NCI-H1105 (cell line): Measurements from ENCODE around the gene SYT9.

Source experiments
- DNase-seq: peaks from one replicate; lab custom pipeline; 2025; lab: John Stamatoyannopoulos, UW

Gene SYT9

DNA sequence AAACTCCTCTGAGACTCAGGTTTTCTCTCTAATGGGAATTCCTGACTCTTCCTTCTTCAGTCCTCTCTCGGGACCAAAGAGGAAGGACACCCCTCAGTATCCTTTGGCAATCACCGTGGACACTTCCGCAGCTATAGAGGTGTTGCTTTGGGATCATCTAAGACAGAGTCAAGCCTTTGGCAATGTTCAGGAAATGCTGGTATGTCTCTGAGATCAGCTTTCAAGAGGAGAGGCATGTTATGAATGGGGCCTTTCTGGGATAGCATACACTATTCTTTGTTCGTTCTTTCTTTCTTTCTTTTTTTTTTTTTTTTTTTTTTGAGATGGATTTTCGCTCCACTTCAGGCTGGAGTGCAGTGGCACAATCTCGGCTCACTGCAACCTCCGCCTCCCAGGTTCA is 219.4 kb downstream of the SYT9 start:
- DNase-seq: no peak

DNA sequence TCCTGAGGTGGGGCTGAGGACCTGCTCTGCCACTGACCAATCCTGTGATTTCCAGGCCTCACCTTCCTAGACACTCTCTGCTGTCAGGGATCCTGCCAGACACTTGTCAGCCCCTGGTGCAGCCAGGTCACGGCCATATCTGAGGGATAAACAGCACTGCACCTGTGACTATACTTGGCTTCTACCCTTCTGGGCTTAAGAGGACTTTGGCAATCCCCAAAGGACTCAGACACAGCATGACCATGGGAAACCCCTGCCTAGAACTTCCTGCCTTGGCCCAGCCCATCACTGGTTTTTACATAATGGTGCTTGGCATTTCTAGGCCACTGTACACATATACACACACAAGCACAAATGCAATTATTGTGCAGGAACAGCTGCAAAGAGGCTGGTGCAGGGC is 222.0 kb downstream of the SYT9 start:
- no peak for DNase-seq

DNA sequence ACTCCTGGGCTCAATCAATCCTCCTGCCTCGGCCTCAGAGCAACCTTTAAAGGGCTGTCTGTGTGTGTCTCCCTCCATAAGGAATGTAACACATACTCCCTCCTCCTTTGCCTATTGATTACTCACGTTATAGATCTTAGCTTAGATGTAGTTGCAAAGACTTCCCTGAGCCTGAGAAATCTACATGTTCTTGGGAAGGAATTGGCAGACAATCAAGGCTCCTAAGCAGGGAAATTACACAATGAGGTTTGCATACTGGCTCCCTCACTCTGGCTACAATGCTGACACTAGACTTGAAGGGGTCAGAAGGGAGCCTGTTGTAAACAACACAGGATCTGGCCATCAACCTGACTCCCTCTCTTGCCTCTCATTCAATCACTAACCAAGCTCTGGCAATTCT is 228.4 kb downstream of the SYT9 start:
- no peak for DNase-seq

DNA sequence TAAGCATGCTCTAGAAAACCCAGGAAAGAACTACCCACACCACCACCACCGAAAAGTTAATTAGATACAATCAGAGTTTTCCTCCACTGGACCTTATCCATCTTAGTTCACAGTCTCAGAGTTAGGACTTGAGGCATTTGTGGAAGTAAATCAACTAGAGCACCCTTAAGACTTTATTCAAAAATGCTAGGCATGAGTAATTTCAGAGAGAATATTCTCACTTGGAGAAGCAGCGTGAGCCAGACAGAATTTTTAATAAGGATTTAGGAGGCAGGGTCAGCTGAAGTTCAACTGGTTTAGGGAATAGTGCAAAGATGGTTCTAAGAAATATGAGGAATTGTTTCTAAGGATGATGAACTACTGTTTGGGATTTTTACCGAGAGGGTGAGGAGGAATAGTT is 232.4 kb downstream of the SYT9 start:
- DNase-seq: no peak

GRCh38 chr11:7484645-7485044 is 232.9 kb downstream of the SYT9 start:
- DNase-seq: no peak

DNA sequence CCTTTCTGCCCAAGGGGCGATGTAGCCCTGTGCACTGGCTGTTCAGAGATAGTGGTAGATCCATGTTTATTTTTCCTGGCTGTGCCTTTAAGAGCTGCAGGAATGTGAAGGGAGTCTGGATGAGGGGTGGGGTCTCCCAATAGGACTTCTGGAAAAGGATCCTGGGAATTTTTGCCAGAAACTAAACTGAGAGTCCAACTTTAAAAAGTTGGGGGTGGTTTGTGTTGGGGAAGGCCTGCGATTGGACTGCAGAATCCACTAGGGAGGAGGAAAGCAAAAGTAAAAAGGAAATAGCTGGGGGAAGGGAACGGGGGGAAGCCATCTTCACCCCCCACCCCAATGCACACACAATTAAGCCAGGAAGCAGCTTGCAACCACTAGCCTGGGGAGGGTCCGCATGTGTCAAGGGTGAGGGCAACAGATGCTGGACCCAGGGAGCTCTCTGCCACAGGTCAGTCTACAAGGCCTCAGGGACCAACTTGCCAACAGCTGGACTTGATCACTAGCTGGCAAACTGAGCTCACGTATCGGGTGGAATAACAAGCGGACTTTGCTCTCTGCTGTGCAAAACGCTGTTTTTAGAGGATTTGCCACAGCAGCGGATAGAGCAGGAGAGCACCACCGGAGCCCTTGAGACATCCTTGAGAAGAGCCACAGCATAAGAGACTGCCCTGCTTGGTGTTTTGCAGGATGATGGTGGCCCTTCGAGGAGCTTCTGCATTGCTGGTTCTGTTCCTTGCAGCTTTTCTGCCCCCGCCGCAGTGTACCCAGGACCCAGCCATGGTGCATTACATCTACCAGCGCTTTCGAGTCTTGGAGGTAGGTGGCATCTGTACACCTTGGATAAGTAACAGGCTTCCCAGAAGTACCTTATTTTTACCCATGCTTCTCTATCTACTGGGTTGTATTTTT is 233.7 kb downstream of the SYT9 start, which contains the start of gene OLFML1:
Gene OLFML1 (plus strand): TSS at position 321 of the 912 bp plus-strand sequence. CDS start 370 bp downstream, at position 691.
- DNase-seq: no peak

GRCh38 chr11:7486098-7486780 is 234.5 kb downstream of the SYT9 start:
- no peak for DNase-seq

DNA sequence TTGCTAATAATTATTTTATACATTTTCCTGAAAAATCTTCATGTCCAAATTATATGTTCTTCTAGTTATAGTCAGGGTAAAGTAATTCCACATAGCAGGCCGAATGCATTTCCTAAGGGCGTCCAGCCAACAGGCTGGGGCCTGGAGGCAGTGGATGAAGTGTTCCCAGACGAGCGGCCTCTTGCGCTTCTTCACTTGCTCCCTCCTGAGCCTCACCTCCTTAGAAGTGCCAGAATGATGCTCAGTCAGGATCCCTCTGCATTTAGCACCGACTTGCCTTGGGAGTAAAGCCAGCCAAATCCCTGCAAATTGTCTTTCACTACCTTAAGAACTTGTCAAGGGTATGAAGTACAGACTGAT is 235.1 kb downstream of the SYT9 start:
- DNase-seq: no peak

- DNase-seq: no peak
Measured at GRCh38 chr11:7487360-7487759, 235.7 kb downstream of the SYT9 start.

DNA sequence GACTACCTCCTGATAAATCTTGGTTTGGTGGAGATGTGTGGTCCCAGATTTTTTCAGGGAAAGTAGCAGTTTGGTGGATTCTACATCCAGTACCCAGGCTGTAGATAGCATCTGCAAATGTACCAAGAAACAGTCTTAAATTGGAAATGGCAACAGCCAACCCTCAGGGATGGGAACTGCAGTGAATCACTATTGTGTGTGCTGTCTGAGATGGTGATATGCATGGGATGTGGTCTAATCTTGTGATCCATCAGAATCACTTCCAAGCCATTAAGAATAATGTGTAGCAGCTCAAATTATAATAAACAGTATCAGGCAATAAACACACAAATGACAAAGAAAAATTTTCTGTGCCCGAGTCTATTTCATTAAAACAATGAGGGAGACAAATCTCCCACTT is 237.0 kb downstream of the SYT9 start:
- DNase-seq: no peak

- no peak for DNase-seq
Measured at GRCh38 chr11:7489376-7489775, 237.7 kb downstream of the SYT9 start.

GRCh38 chr11:7490054-7490453 is 238.3 kb downstream of the SYT9 start:
- no peak for DNase-seq

- DNase-seq: no peak
Measured at GRCh38 chr11:7490535-7490934, 238.8 kb downstream of the SYT9 start.

- no peak for DNase-seq
Measured at GRCh38 chr11:7492253-7492652, 240.5 kb downstream of the SYT9 start.

GRCh38 chr11:7493670-7494069 is 242.0 kb downstream of the SYT9 start:
- DNase-seq: no peak

- DNase-seq: no peak
Measured at GRCh38 chr11:7494086-7494745, 242.5 kb downstream of the SYT9 start.

- no peak for DNase-seq
Measured at GRCh38 chr11:7495882-7496551, 244.3 kb downstream of the SYT9 start.

DNA sequence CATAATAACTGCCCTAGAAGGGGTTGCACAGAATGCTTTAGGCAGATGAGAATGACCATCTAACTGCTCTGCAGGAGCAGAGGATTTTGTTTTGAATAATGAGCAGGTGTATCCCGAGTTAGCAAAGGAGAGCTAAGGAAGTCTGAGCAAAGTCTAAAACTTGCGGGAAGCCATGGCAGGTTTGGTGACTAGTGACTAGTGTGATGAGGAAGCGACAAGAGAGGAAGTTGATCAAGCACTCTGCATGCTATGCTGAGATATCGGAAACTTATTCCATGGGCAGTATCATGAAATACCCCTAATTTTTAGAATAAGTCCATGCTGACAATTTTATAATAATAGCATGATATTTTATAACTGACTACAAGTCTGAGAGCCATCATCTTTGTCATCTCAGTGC is 246.5 kb downstream of the SYT9 start:
- no peak for DNase-seq

GRCh38 chr11:7499081-7499480 is 247.4 kb downstream of the SYT9 start:
- no peak for DNase-seq

- no peak for DNase-seq
Measured at GRCh38 chr11:7500251-7500650, 248.5 kb downstream of the SYT9 start.

- DNase-seq: no peak
Measured at GRCh38 chr11:7501251-7501650, 249.5 kb downstream of the SYT9 start.

GRCh38 chr11:7501894-7502293 is 250.2 kb downstream of the SYT9 start:
- DNase-seq: no peak
